K562 (cell line): ENCODE data around the gene LIN9. TPM values are rescaled to one million over a fixed set of nuclear protein-coding genes. Genes with fewer than 3 reads are reported as not detected.

Source experiments
- ATF3 ChIP-seq, 2 experiments: fragments of 450-650 bp in 1 of 2; sonication (generic) in 1 of 2; formaldehyde crosslinking in 1 of 2; IDR thresholded peaks in 1 of 2; conservative IDR thresholded peaks in 1 of 2; 2 replicates each; pipeline versions ENCODE4 v1.6.1 to v1.8.1; 2016 to 2023; ENCODE audit warnings: mild to moderate bottlenecking in 2 of 2, moderate library complexity in 2 of 2, inconsistent platforms in 1 of 2, missing genetic modification reagents in 1 of 2
- CTCF ChIP-seq, 3 experiments: IDR thresholded peaks in 2 of 3; conservative IDR thresholded peaks in 1 of 3; 2 replicates each; pipeline ENCODE4 v1.5.1; 2011 to 2012; ENCODE audit warnings: low read length in 3 of 3, mild to moderate bottlenecking in 3 of 3, control low read depth in 2 of 3, improper control_type of control experiment in 1 of 3, inconsistent platforms in 1 of 3, low read depth in 1 of 3, mixed read lengths in 1 of 3, moderate library complexity in 1 of 3; ENCODE audit not compliant: insufficient read depth in 2 of 3
- DIDO1 ChIP-seq: fragments of 450-650 bp; IDR thresholded peaks from 2 replicates; pipeline ENCODE4 v1.6.1; 2016; ENCODE audit warnings: low read depth, missing biosample characterization, missing genetic modification characterization
- ELK3 ChIP-seq: fragments of 450-650 bp; formaldehyde crosslinking; IDR thresholded peaks from 2 replicates; pipeline ENCODE4 v1.4.0; 2020; ENCODE audit warnings: mild to moderate bottlenecking
- ESRRB ChIP-seq: fragments of 250-450 bp; sonication (Bioruptor Pico); IDR thresholded peaks from 2 replicates; pipeline ENCODE4 v1.5.0; 2020; ENCODE audit warnings: mild to moderate bottlenecking, moderate library complexity, borderline replicate concordance
- FOXA1 ChIP-seq: fragments of 450-650 bp; IDR thresholded peaks from 2 replicates; pipeline ENCODE4 v1.6.1; 2016; ENCODE audit warnings: mild to moderate bottlenecking, borderline replicate concordance
- HIVEP1 ChIP-seq: fragments of 250-450 bp; sonication (Bioruptor Pico); IDR thresholded peaks from 2 replicates; pipeline ENCODE4 v1.4.0; 2020; ENCODE audit warnings: mild to moderate bottlenecking
- NFRKB ChIP-seq: fragments of 450-650 bp; IDR thresholded peaks from 2 replicates; pipeline ENCODE4 v1.6.1; 2016; ENCODE audit warnings: low read depth
- TSHZ1 ChIP-seq: fragments of 250-450 bp; sonication (Bioruptor Pico); IDR thresholded peaks from 2 replicates; pipeline ENCODE4 v1.4.0; 2020; ENCODE audit warnings: mild to moderate bottlenecking, moderate library complexity
- ZBTB49 ChIP-seq: sonication (generic); formaldehyde crosslinking; IDR thresholded peaks from 2 replicates; pipeline ENCODE4 v1.8.0; 2022; ENCODE audit warnings: missing genetic modification reagents, mild to moderate bottlenecking, borderline replicate concordance
- ZKSCAN3 ChIP-seq: fragments of 250-450 bp; sonication (Bioruptor Pico); IDR thresholded peaks from 2 replicates; pipeline ENCODE4 v1.4.0; 2020
- ZNF224 ChIP-seq: sonication (generic); formaldehyde crosslinking; IDR thresholded peaks from 2 replicates; pipeline ENCODE4 v1.8.0; 2022; ENCODE audit warnings: mild to moderate bottlenecking, missing genetic modification reagents
- polyA plus RNA-seq, 8 experiments: library from polyadenylated mRNA; depleted of rRNA in 4 of 8; stranded (reverse) in 5 of 8; unstranded in 3 of 8; fragments of >200 nt; fragmentation: Nextera tagmentation in 2 of 8; fragmentation: Illumina TruSeq in 1 of 8; extraction: Ambion mirVana in 2 of 8; extraction: Trizol in 1 of 8; gene quantifications; 2 replicates each; pipeline versions ENCODE4 v1.2.1 to v1.2.3, GENCODE V29; 2011 to 2014; ENCODE audit warnings: inconsistent platforms in 1 of 8, missing spikeins in 1 of 8
- total RNA-seq, 7 experiments: library from RNA; depleted of rRNA in 6 of 7; stranded (reverse); fragments of >200 nt in 6 of 7; fragmentation: Illumina TruSeq in 2 of 7; extraction: Trizol in 2 of 7; gene quantifications; 2 replicates each; pipeline versions ENCODE4 v1.2.1 to v1.2.3, GENCODE V29; 2011 to 2021; ENCODE audit warnings: low replicate concordance in 1 of 7

LIN9 gene
- total and polyA plus RNA-seq, 9 of the 15 experiments (the other 6 are each of a cell fraction or from before 2014, with no cell fraction given), result 18.8 to 33.0 (median 25.5) TPM

- no peak for TF ChIP-seq ESRRB (CRISPR knock-in tag)
- no peak for TF ChIP-seq FOXA1
- no peak for TF ChIP-seq ZBTB49 (CRISPR knock-in tag)
- TF ChIP-seq ELK3 (CRISPR knock-in tag), result no peak
- TF ChIP-seq DIDO1 (tag), result no peak
- no peak for TF ChIP-seq ZKSCAN3
- TF ChIP-seq CTCF (IDR thresholded peaks at IDR 0.05 in 2 of 3, conservative IDR thresholded peaks at IDR 0.05 in 1 of 3; ENCODE audit: insufficient read depth in 2 of 3, low read depth in 1 of 3, low read length in 3 of 3), result peak in 2 of 3 experiments; percentile 16 to 28; a peak in 3 of 6 replicates
- TF ChIP-seq NFRKB, result no peak
- no peak for TF ChIP-seq ATF3 (IDR thresholded peaks at IDR 0.05)
- TF ChIP-seq ATF3 (CRISPR knock-in tag; conservative IDR thresholded peaks at IDR 0.05), result no peak
- no peak for TF ChIP-seq ZNF224 (CRISPR knock-in tag)
- TF ChIP-seq HIVEP1 (CRISPR knock-in tag), result no peak
- TF ChIP-seq TSHZ1, result no peak
These were observed 657 bp upstream of the LIN9 start (continued) for GRCh38 chr1:226309398-226310244.
